ENCODE data around the gene MTERF1. TPM values are rescaled to one million over a fixed set of nuclear protein-coding genes. Genes with fewer than 3 reads are reported as not detected.
"Not testable (repeated sequence)": the region's sequence is repeated elsewhere in the genome, so short reads cannot be mapped to it uniquely, and the experiment has no call there.

MTERF1 gene
- total RNA-seq, 2 donors from 2014 or later, result 19.5 to 24.1 TPM

DNA sequence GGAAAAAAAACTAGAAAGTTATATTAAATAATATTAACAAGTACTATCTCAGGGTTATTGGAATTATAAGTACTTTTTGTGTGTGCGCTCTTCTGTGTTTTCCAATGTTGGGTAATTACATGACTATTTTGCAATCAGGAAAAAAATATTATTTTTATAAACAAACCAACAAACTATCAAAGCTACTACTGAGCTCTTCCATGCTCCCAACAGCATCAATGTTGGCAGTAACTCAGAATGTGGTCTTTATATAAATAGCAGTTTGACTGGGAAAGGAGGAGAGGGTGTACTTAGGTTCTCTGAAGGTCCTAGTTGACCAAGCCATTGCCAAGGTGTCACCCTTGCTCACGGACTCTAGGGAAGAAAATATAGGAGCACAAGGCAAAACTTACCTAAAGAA is 15.0 kb downstream of the MTERF1 start:
- peaks cover 17% of the 10 kb centered on the region for H3K36me3 Mint-ChIP-seq (ENCODE audit: low read depth)
- no peak for ATAC-seq (replicated peaks)
- peaks cover 10% of the 10 kb centered on the region for H3K4me1 Mint-ChIP-seq
- H3K9me3 Mint-ChIP-seq, result no peaks in the 10 kb centered on the region
- no peak overlapping the region for H3K27ac Mint-ChIP-seq
- H3K27me3 Mint-ChIP-seq, result no peaks in the 10 kb centered on the region
- H3K4me3 Mint-ChIP-seq, result no peak overlapping the region

DNA sequence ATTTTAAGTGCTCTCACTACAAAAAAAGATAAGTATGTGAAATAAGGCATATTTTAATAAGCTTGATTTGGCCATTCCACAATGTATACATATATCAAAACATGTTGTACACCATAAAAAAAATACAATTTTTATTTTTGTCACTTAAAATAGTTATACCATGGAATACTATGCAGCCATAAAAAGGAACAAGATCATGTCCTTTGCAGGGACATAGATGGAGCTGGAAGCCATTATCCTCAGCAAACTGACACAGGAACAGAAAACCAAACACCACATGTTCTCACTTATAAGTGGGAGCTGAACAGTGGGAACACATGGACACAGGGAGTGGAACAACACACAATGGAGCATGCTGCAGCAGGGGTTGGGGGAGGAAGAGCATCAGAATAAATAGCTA is 15.9 kb downstream of the MTERF1 start:
- not testable (repeated sequence) for H3K9me3 Mint-ChIP-seq; ATAC-seq (replicated peaks); H3K27ac Mint-ChIP-seq; H3K27me3 Mint-ChIP-seq; H3K4me3 Mint-ChIP-seq
- H3K4me1 Mint-ChIP-seq, result peaks cover 10% of the 10 kb centered on the region
- H3K36me3 Mint-ChIP-seq (ENCODE audit: low read depth), result peaks cover 17% of the 10 kb centered on the region

DNA sequence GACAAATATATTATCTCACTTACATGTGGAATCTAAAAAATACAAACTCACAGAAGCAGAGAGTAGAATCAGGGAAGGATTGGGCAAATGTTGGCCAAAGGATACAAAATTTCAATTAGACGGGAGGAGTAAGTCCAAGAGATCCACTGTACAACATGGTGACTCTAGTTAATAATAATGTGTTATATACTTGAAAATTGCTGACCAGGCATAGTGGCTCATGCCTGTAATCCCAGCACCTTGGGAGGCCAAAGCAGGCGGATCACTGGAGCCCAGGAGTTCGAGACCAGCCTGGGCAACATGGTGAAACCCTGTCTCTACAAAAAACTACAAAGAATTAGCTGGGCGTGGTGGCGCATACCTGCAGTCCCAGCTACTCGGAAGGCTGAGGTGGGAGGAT is 16.4 kb downstream of the MTERF1 start:
- H3K9me3 Mint-ChIP-seq, result no peaks in the 10 kb centered on the region
- no peak overlapping the region for H3K27ac Mint-ChIP-seq
- peaks cover 10% of the 10 kb centered on the region for H3K4me1 Mint-ChIP-seq
- no peak for ATAC-seq (replicated peaks)
- H3K4me3 Mint-ChIP-seq, result no peak overlapping the region
- H3K36me3 Mint-ChIP-seq (ENCODE audit: low read depth), result peaks cover 17% of the 10 kb centered on the region
- no peaks in the 10 kb centered on the region for H3K27me3 Mint-ChIP-seq

DNA sequence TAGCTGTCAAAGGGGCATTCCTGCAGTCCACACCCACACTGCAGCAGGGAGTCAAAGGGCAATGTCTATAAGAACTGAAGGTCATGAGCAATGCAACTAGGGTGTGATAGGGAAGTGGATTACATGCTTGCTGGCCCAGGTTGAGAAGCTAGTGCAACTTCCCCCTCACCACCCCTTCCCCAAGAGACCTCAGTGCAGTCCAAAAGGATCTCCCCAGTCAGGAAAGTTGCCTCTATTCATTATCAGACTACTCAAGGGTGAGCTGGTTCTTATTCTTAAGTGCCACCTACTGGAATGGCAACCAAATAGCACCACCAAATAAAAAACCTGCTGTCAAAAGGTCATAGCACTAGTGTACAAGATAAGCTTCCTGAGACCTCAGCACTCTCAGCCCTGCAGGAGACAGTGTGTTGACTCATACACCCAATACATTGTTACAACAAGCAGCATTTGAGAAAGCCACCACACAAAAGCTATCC is 28.2 kb downstream of the MTERF1 start:
- Mint-ChIP-seq H3K27ac (no peak overlapping the region), H3K4me1 (no peaks in the 10 kb centered on the region), H3K36me3 (ENCODE audit: low read depth) (no peaks in the 10 kb centered on the region), H3K4me3 (no peak overlapping the region), H3K9me3 (peaks cover 8% of the 10 kb centered on the region), H3K27me3 (no peaks in the 10 kb centered on the region)
- no peak for ATAC-seq (replicated peaks)

DNA sequence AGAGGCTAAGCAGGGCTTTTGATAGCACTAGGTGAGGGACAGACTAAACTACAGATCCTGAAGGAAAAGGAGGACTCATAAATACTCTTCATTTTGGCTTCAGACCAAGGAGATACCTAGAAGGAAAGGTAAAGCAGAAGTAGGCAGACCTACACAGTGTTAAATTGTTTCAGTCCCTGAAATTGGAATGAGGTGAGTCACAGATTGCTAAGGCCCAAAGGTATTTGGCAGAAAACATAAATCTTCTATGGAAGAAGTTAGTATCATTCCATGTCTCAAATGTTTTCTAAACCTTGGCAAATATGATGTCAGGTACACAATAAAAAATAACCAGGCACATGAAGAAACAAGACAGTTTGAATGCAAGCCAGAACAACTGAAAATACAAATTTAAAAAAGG is 30.0 kb downstream of the MTERF1 start:
- no peak overlapping the region for H3K27ac Mint-ChIP-seq
- no peaks in the 10 kb centered on the region for H3K27me3 Mint-ChIP-seq
- ATAC-seq (replicated peaks), result no peak
- no peaks in the 10 kb centered on the region for H3K36me3 Mint-ChIP-seq (ENCODE audit: low read depth)
- no peak overlapping the region for H3K4me3 Mint-ChIP-seq
- H3K4me1 Mint-ChIP-seq, result no peaks in the 10 kb centered on the region
- H3K9me3 Mint-ChIP-seq, result peaks cover 5% of the 10 kb centered on the region

DNA sequence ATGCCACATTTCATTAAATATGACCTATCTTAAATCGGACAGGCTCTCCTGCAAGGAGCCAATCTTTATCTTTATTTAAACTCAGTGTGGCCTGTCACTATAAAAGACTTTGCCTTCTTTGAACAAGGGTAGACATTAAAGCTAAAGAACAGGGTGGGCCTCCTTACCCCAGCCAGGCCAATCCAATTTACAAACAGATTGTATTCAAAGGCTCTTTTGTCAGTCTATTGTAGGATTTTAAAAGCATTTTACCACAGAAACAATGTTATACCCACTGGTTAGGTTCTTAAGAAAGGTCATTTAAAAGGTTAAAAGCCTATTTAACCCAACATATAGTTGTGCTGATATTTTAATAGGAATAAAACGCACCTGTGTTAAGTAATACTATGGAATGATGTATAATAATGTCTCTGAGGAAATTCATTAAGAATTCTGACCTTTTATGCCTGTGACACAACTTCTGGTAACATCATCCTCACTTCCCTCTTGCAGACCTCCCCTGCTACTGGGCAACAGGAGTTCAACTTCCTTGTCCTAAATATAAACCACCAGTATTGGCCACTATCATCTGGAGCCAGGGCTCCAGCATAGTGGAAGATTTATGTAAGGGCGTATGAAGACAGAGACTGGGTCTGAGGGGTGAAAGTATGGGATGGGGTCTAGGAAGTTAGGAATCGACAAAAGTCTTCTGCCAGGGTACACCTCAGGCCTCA is 32.5 kb downstream of the MTERF1 start:
- Mint-ChIP-seq H3K4me3 (no peak overlapping the region), H3K36me3 (ENCODE audit: low read depth) (no peaks in the 10 kb centered on the region), H3K9me3 (peaks cover 4% of the 10 kb centered on the region), H3K27me3 (no peaks in the 10 kb centered on the region), H3K27ac (no peak overlapping the region), H3K4me1 (no peaks in the 10 kb centered on the region)
- no peak for ATAC-seq (replicated peaks)

GRCh38 chr7:91847231-91847630 is 33.3 kb downstream of the MTERF1 start:
- no peaks in the 10 kb centered on the region for H3K4me1 Mint-ChIP-seq
- no peaks in the 10 kb centered on the region for H3K9me3 Mint-ChIP-seq
- no peak overlapping the region for H3K27ac Mint-ChIP-seq
- no peak for ATAC-seq (replicated peaks)
- no peak overlapping the region for H3K4me3 Mint-ChIP-seq
- no peaks in the 10 kb centered on the region for H3K27me3 Mint-ChIP-seq
- no peaks in the 10 kb centered on the region for H3K36me3 Mint-ChIP-seq (ENCODE audit: low read depth)

GRCh38 chr7:91846436-91846835 is 34.1 kb downstream of the MTERF1 start:
- Mint-ChIP-seq H3K9me3 (peaks cover 2% of the 10 kb centered on the region), H3K4me3 (no peak overlapping the region), H3K27me3 (no peaks in the 10 kb centered on the region), H3K4me1 (no peaks in the 10 kb centered on the region), H3K36me3 (ENCODE audit: low read depth) (no peaks in the 10 kb centered on the region), H3K27ac (no peak overlapping the region)
- ATAC-seq (replicated peaks), result no peak

- no peaks in the 10 kb centered on the region for H3K4me1 Mint-ChIP-seq
- ATAC-seq (replicated peaks), result no peak
- peaks cover 5% of the 10 kb centered on the region for H3K9me3 Mint-ChIP-seq
- H3K36me3 Mint-ChIP-seq (ENCODE audit: low read depth), result no peaks in the 10 kb centered on the region
- no peak overlapping the region for H3K27ac Mint-ChIP-seq
- H3K4me3 Mint-ChIP-seq, result no peak overlapping the region
- no peaks in the 10 kb centered on the region for H3K27me3 Mint-ChIP-seq
Observed at GRCh38 chr7:91843831-91844230, 36.7 kb downstream of the MTERF1 start.

DNA sequence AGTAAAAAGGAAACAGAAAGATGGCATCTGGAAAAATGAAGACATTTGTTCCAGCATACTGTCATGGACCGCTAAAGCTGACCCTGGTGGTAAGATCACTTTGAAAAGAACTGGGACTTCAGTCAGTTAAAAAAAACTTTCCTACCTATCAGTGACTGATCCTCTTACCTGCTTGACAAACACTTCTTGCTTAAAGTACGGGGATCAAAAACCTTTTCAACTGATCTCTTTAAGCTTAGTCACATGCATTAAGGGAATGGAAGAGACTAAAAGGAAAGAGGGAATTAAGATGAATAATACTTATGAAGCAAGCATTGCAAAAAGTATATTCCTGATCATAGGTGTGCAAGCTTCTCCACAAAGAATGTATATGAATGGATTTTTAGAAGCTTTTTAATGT is 42.1 kb downstream of the MTERF1 start:
- Mint-ChIP-seq H3K9me3 (peaks cover 5% of the 10 kb centered on the region), H3K4me3 (no peak overlapping the region), H3K4me1 (no peaks in the 10 kb centered on the region), H3K27ac (no peak overlapping the region), H3K27me3 (no peaks in the 10 kb centered on the region), H3K36me3 (ENCODE audit: low read depth) (no peaks in the 10 kb centered on the region)
- ATAC-seq (replicated peaks), result no peak

DNA sequence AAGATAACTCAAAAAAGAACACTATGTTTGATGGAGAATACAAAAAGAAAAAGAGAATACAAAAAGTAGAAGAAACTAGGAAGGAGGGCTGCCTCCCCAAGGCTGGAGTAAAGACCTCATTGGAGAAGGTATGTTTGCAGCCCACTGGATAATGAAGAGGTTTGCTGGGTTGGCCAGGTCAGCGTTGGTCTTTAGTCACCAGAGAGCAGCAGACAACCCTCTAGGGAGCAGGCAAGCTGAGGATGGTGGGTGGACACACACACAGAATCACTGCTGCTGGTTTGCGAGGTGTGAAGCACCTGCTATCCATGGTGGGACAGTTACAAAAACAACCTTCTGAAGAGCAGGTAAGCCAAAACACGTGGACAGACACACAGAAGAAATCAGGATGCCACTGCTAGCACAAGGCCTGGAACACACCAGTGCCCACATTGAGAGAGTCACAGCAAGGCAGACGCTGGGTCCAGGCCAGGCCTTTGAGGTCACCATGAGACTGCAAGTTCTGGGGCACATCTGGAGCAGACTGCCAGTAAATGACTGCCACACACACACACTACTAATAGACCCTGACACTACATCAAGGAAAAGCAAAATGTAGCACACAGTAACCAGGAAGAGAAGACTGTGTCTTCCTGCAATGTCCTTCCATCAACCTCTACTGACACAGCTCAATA is 43.0 kb downstream of the MTERF1 start:
- Mint-ChIP-seq H3K27ac (no peak overlapping the region), H3K27me3 (no peaks in the 10 kb centered on the region), H3K4me3 (no peak overlapping the region), H3K4me1 (no peaks in the 10 kb centered on the region), H3K36me3 (ENCODE audit: low read depth) (no peaks in the 10 kb centered on the region), H3K9me3 (peaks cover 5% of the 10 kb centered on the region)
- ATAC-seq (replicated peaks), result no peak

GRCh38 chr7:91835826-91836368 is 44.6 kb downstream of the MTERF1 start:
- Mint-ChIP-seq H3K4me3 (no peak overlapping the region), H3K27ac (no peak overlapping the region), H3K27me3 (no peaks in the 10 kb centered on the region), H3K4me1 (no peaks in the 10 kb centered on the region), H3K9me3 (no peaks in the 10 kb centered on the region), H3K36me3 (ENCODE audit: low read depth) (no peaks in the 10 kb centered on the region)
- no peak for ATAC-seq (replicated peaks)

- Mint-ChIP-seq H3K9me3 (no peaks in the 10 kb centered on the region), H3K27me3 (no peaks in the 10 kb centered on the region), H3K27ac (no peak overlapping the region), H3K4me3 (no peak overlapping the region), H3K4me1 (no peaks in the 10 kb centered on the region), H3K36me3 (ENCODE audit: low read depth) (no peaks in the 10 kb centered on the region)
- no peak for ATAC-seq (replicated peaks)
Observed at GRCh38 chr7:91835091-91835825, 45.2 kb downstream of the MTERF1 start.

- no peak overlapping the region for H3K27ac Mint-ChIP-seq
- no peaks in the 10 kb centered on the region for H3K36me3 Mint-ChIP-seq (ENCODE audit: low read depth)
- H3K4me1 Mint-ChIP-seq, result no peaks in the 10 kb centered on the region
- H3K4me3 Mint-ChIP-seq, result no peak overlapping the region
- no peaks in the 10 kb centered on the region for H3K27me3 Mint-ChIP-seq
- ATAC-seq (replicated peaks), result no peak
- H3K9me3 Mint-ChIP-seq, result no peaks in the 10 kb centered on the region
Observed at GRCh38 chr7:91832493-91833045, 47.9 kb downstream of the MTERF1 start.

All from activated T-helper 17 cell treated with anti-CD3 and anti-CD28 coated beads, Interleukin-2, amount 50 U/mL, for 72 hours (primary cell).